HT-29 (cell line): ENCODE results near the gene SGK1. TPM values are rescaled to one million over a fixed set of nuclear protein-coding genes. Genes with fewer than 3 reads are reported as not detected.
"Not testable (repeated sequence)": the region's sequence is repeated elsewhere in the genome, so short reads cannot be mapped to it uniquely, and the experiment has no call there.

ENCODE experiments used
- DNase-seq: peaks from one replicate; pipeline ENCODE4 v3.0.0-alpha.2; 2015; ENCODE audit warnings: low spot score
- total RNA-seq: library from RNA; depleted of rRNA; stranded (reverse); fragments of >200 nt; shearing (Covaris generic); gene quantifications from 2 replicates; pipeline ENCODE4 v1.2.3, GENCODE V29; 2014

SGK1 gene
- total RNA-seq, 1 experiment from 2014 or later: 186 TPM

DNA sequence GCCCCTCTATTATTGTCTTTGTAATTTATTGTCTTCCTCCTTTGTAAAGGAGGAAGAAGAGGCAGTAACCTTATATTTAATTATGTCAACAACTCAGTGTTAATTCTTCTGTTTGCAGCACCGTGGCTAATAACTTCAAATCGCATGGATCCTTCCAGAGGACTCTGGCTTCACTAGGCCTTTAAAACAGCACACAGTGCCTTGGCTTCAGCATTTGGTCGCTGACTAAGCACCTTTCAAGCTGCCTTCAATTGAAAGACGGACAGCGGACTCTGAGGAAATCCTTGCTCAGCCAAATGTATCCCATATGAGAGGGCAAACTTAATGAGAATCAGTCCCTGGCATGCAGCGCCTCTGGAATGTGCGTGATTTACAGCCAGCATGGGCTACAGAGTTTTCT lies 64.2 kb downstream of the SGK1 start:
- DNase-seq: no peak

DNA sequence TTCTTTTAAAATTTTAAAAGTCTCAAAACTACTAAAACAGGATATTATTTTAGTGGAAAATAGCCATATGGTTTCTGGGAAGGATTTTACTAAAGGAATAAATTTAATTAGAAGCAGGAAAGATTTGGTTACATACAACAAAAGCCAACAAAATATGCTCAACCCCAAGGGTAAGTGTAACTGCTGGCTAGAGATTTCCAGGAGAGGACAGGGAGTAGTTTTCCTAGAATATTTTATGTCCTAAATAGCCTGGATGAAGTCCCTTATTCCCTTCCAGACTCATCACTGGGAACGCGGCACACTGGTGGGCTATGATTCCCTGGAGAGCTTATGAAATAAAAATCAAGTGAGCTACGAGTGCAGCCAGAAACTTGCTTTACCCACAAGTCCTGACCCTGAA lies 66.6 kb downstream of the SGK1 start:
- DNase-seq: no peak

DNA sequence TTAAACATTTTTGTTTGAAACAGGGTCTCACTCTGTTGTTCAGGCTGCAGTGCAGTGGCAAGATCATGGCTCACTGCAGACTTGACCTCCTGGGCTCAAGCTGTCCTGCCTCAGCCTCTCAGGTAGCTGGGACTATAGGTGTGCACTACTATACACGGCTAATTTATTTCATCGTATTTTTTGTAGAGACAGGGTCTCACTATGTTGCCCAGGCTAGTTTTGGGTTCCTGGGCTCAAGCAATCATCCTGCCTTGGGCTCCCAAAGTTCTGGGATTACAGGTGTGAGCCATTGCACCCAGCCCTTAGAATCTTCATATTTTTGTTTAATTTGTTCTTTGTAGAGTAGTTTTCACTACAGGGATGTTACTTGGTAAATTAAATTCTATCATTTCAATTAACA lies 67.1 kb downstream of the SGK1 start:
- no peak for DNase-seq

DNA sequence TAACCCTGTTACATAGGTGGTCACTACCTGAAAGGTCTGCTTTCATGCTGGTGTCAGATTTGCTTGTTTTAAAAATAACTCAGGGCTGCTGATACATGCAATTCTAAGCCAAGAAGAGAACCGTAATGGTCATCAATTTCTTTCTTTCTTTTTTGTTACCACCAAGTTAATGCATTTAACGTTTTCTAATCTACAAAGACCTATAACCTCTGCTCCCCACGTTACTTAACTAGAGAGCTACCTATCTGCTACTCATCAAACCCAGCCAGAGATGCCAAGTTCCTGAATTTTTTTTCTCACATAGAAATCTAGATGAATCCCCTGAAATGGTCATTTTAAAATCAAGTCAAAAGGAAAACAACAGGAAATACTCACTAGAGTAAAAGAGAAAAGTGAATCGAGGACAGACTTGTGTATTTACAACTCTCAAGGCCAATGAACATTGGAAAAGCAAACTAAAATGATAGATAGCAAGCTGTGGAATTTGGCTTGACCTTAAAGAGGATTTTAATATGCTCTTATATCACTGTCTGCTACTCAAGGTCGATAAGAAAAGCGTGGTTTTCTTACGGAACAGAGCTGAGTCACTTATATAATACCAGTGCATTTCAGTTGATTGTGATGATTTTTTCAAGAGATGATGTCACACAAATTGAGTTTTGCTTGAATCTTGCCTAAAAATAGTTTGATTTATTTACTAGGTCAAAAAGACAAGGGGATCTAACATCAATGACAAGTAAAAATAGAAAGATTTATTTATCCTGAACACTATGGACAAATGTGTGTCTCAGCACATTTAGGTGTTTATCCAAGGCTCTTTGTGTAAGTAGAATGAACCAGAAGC lies 67.9 kb downstream of the SGK1 start:
- no peak for DNase-seq

DNA sequence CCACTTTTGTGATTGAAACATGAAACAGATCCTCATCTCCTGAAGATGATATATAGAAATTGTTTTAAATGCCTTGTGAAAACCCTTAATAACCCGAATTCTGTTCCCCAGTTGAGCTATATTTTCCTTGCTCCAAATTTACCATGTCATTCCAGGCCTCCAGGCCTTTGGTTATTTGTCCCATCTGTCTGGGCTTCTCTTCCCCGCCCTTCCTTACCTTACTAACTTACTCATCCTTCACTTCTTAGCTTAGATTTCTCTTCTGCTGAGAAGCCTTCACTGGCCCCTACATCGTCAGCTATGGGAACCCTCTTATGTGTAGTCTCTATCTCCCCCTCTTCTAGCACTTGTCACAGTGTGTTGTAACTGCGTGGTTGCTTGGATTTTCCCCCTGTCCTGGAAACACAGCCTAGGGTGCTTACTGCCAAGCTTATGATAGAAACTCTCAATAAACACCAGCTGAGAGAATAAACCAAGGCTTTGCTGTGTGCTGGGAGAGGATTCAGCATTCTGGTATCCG lies 68.6 kb downstream of the SGK1 start:
- DNase-seq: no peak

DNA sequence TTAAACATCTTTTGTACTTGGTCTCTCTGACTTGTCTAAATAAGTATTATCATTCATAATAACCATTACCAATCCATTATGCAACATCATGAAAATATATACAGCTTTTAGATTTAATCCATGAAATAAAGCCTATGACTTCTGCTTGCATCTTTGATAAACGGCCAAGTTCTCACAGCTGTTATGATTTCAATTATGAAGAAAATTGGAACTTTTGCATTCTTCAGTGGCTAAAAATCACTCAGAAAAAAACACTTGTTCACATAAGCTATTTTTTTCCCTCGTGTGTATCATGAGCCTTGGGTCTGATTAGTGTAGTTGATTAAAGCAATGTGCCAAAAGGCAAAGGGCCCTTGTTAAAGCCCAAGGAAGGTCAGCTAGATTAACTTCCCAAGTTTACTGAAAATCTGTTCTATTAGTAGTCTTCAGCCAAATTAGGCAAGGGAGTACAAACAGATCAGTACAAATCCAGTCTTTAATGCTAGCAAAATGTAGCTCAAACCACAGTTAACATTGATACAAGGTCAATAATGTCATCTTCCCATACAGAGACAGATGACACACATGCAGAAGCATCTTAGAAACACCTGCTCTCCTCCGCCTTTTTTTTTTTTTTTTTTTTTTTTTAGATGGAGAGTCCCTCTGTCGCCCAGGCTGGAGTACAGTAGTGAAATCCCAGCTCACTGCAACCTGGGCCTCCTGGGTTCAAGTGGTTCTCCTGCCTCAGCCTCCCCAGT lies 69.9 kb downstream of the SGK1 start:
- no peak for DNase-seq

DNA sequence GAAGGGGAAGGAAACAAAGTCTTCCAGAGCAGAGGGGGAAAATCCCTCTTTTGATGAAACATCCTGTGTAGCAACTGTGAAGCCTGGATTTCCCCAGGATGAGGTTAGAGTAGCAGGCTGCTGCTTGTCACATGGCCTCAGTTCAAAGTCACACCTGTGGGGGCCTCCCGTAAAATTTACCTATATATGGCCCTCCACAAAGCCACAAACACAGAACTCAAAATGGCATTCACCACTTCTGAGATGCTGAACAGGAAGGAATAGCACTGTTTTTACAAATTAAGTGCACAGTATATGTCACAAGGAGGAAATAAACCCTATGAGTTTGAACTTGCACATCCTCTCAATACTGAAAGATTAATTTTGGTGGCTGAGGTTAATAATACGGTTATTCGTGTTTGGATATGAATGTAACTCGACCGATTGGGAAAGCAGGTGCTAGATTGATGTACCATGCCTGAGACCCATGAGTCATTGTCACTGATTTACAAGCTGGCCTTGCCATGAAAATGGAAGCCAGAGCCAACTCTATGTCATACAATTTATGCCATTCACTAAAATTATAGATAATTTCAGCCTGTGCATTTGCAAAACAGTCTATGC lies 70.6 kb downstream of the SGK1 start:
- DNase-seq: no peak

DNA sequence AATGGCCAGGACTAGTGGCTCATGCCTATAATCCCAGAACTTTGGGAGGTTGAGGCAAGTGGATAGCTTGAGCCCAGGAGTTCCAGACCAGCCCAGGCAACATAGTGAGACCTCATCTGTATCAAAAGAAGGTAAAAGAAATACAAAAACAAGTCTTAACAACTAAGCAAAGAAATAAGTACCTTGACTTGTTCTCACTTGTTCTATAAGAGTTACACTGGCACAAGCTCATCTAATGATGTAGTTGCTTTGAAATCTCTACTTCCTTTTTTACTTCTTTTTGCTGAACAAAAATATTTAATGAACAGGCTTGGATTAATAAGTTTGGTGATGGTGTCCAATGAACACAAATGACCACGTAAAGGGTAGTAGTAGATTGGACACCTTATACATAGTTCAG lies 72.2 kb downstream of the SGK1 start:
- no peak for DNase-seq

DNA sequence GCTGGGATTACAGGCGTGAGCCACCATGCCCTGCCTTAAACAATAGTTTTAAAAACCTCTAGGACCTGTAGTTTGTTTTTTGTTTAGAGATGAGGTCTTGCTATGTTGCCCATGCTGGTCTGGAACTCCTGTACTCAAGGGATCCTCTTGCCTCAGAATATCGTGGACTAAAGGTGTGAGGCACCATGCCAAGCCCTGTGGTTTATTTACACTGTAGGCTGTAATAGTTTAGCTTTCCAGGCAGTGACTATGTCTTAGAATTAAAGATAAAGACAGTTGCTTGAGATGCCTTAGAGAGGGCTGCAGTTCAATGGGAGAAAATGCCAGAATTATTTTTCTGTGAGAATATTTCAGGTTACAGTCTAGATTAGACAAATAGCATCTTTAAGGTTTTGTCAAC lies 72.9 kb downstream of the SGK1 start:
- no peak for DNase-seq

DNA sequence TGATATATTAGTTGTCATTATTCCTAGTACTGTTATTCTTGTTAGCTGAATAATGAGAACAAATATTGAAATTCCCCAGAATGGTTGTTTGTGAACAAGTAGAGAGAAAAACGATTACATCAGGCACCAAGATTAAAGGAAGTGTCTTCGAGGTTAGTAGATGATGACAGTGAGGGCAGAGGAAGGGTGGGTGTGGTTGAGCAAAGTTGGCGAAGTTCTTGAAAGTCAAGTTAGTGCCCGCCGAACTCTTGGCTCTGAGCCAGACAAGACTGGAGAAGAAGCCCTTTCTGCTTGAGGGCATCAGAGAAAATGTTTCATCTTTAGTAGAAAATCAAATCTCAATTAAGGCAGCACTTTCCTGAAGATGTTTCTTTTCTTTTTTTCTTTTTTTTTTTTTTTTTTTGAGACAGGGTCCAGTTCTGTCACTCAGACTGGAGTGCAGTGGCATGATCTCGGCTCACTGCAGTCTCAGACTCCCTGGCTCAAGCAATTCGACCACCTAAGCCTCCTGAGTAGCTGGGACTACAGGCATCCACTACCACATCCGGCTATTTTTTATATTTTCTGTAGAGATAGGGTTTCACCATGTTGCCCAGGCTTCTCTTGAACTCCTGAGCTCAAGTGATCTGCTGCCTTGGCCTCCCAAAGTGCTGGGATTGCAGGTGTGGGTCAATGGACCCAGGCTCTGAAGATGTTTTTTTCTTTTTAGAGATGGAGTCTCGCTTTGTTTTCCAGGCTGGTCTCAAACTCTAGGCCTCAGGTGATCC lies 77.1 kb downstream of the SGK1 start:
- DNase-seq: no peak

DNA sequence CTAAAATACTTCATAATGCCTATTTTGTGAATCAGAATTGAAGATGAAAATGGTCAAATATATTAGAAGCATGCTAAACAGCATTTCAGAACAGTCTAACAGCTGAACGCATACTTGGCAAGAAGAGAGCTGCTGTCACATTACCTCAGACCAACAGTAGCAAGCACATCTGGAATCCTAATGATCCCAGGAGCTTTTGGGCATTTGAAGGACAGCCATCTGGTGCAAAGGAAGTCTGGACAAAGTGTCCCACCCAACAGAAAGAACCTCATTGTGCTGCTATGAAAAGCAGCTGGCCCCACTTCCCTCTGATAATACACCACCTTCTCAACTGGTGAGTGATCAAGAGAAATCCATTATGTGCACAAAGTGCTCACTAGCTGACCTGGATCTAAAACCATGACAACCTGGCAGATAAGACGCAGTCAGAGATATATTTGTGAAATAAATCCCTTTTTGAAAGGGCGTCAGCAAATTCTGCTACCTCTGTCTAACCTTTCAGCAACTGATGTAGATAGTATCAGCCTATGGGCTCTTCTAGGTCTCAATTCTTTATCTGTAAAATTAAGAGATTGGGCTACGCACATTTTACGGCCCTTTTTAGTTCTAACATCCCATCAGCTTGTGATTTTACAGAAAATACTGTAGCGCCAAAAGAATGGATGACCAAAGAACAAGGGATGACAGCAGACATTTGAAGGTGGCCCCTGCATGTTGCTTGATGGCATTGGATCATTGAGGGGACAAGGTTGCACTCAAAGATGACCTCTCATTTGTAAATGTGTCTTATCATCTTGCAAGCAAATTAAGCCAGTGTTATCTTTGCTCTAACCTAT lies 78.7 kb downstream of the SGK1 start:
- DNase-seq: no peak

DNA sequence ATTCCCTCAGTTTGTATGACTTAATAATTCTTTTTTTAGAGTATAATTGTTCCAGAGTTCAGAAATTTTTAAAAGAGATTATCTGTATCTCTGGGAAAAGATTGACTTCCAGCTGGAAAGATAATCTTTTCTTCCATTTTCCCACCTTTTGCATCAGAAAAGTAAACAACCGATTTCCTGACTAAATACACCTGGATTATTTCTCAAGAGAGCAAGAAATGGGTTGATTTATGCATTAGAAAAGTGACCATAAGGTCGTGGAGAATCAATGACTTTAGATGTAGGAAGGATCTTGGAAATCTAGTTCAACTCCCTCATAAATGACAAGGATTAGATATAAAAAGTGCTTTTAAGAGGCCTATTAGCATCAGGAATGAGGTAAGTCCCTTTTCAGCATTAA lies 79.9 kb downstream of the SGK1 start:
- DNase-seq: no peak

DNA sequence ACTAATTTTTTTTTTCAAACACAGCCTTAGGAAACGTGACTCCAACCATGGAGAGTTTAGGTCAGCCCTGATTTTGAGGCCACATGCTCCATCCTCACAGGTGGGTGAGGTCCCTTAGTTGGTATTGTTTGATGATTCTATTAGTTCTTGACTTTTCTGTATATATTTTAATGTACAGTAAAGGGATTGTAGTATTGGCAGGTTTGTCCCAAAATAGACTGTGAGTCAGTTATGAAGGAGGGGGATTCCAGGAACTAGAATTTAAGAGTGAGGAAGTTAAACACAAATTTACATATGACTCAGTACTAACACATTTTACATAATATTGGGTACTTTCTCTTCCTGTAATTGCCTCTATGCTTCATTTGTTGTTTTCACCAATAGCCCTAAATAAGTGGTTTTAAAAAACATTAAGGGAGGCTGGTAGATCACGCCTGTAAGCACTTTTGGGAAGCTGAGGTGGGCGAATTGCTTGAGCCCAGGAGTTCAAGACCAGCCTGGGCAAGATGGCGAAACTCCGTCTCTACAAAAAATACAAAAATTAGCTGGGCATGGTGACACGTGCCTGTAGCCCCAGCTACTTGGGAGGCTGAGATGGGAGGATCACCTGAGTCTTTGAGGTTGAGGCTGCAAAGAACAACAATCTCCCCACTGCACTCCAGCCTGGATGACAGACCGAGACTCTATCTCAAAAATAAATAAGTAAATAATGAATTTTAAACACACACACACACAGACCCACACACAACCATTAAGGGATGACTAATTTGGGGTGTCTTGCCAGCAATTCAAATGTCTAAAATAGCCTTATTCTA lies 81.8 kb downstream of the SGK1 start:
- no peak for DNase-seq

DNA sequence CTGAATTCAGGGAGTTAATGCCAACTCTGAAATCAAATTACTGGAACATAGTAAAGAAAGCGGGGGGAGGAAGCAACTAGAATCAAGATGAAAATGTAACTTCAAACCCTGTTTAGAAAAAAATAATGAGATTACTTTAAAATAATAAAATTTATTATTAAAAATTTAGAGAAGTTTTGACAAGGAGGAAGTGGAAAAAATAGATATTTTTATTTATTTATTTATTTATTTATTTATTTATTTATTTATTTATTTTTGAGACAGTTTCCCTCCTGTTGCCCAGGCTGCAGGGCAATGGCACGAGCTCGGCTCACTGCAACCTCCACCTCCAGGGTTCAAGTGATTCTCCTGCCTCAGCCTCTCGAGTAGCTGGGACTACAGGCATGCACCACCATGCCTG lies 82.6 kb downstream of the SGK1 start:
- DNase-seq: not testable (repeated sequence)

DNA sequence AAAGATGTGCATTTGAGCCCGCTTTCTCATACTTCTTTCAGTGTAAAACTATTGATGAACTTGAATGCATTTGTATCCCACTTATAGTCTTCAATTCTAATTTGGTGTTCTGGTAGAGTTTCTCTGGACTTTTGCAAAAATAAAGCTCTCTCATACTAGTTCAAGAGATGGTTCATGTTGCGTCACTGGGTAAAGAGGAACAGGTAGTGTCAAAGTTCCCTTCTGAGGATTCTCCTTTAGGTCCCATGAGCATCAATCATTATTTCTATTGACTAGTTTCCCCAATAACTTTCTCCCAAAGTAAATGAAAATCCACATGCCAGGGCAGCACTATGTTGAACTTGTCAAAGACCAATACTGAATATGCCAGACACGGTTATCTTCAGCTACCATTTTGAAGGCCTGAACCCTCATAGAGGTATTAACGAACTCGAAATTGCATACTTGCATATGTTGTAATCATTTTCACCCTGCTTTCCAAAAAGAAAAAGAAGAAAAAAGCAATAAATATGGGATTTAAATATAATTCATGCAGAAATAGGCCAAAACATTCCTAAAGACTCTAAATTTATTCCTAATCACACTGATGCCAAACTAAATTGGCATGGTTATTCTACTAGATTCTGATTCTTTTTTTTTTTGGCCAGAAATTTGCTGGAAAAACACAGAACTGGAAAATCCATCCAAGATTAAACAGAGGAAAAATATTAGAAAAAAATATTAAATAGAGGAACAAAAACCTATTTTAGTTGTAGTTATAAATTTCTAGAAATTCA lies 84.5 kb downstream of the SGK1 start:
- no peak for DNase-seq

DNA sequence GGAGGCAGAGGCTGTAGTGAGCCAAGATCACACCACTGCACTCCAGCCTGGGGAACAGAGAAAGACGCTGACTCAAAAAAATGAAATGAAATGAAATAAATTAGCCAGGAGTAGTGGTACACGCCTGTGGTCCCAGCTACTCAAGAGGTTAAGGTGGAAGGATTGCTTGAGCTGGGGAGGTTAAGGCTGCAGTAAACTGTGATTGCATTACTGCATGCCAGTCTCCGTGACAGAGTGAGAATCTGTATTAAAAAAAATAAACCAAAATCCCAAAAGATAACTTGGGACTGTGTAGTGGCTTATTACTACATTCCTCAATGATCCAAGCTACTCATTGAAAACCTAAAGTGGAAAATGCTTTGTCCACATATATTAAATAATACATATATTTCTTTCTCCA lies 87.0 kb downstream of the SGK1 start:
- DNase-seq: no peak

DNA sequence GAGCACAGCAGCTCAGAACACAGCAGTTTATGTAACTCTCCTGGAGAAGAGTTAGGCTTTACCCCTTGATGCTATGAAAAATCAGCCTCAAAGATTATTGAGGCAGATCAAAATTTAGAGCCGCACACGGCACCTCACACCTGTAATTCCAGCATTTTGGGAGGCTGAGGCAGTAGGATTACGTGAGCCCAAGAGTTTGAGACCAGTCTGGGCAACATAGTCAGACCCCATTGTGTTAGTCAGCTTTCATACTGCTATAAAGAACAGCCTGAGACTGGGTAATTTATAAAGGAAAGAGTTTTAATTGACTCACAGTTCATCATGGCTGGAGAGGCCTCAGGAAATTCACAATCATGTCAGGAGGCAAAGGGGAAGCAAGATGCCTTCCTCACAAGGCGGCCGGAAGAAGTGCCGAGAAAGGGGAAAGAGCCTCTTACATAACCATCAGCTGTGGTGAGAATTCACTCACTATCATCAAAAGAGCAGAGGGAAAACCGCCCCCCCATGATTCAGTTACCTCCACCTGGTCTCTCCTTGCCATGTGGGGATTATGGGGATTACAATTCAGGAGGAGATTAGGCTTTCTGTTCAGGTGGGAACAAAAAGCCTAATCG lies 87.7 kb downstream of the SGK1 start:
- DNase-seq: no peak

DNA sequence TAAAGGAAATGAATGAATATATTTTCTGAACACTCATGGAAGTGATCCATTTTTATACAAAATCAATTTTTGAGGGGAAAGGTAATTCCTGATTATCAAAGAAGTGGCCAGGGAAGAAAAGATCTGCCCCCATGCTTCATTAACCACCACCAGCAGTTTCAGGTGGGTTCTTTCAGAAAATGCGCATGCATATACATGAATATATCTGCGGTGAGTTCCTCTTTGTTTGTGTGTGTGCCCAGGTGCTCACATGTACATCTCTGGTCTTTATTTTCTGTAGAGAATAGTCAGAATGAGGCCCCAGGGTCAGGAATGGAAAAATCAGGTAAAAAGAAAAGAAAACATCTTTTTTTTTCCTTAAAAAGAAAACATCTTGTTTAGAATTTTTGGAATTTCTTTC lies 88.4 kb downstream of the SGK1 start:
- no peak for DNase-seq
